T follicular helper cell (primary cell): ENCODE data around the gene EHMT1.
"Not testable (repeated sequence)": the region's sequence is repeated elsewhere in the genome, so short reads cannot be mapped to it uniquely, and the experiment has no call there.

ENCODE experiments used
- DNase-seq: peaks from one replicate; pipeline ENCODE4 v3.0.0-alpha.2; 2020; ENCODE audit warnings: low read depth

The EHMT1 gene

GRCh38 chr9:137873408-137873807 is 254.6 kb downstream of the EHMT1 start:
- no peak for DNase-seq

GRCh38 chr9:137873858-137874362 is 255.1 kb downstream of the EHMT1 start:
- DNase-seq, result no peak

- DNase-seq, result no peak
These were observed 256.5 kb downstream of the EHMT1 start for GRCh38 chr9:137875354-137875753.

GRCh38 chr9:137875846-137876245 is 257.0 kb downstream of the EHMT1 start:
- no peak for DNase-seq

GRCh38 chr9:137876269-137876668 is 257.5 kb downstream of the EHMT1 start:
- DNase-seq, result no peak

- DNase-seq, result no peak
These were observed 258.1 kb downstream of the EHMT1 start for GRCh38 chr9:137876781-137877386.

- DNase-seq, result not testable (repeated sequence)
These were observed 258.8 kb downstream of the EHMT1 start, which contains the start of gene CACNA1B for GRCh38 chr9:137877506-137878122. Gene CACNA1B (plus strand): TSS chr9:137877782. CDS start chr9:137877934, 152 bp downstream.

GRCh38 chr9:137878146-137878941 is 259.5 kb downstream of the EHMT1 start:
- no peak for DNase-seq

- no peak for DNase-seq
These were observed 260.2 kb downstream of the EHMT1 start for GRCh38 chr9:137879052-137879451.

GRCh38 chr9:137879566-137880150 is 260.9 kb downstream of the EHMT1 start:
- DNase-seq, result no peak

GRCh38 chr9:137880160-137880975 is 261.6 kb downstream of the EHMT1 start:
- DNase-seq, result no peak

- DNase-seq, result no peak
These were observed 262.2 kb downstream of the EHMT1 start for GRCh38 chr9:137880976-137881530.

- DNase-seq, result no peak
These were observed 263.0 kb downstream of the EHMT1 start for GRCh38 chr9:137881591-137882505.

- DNase-seq, result no peak
These were observed 263.7 kb downstream of the EHMT1 start for GRCh38 chr9:137882506-137882821.

- DNase-seq, result not testable (repeated sequence)
These were observed 265.2 kb downstream of the EHMT1 start for GRCh38 chr9:137883977-137884376.

- not testable (repeated sequence) for DNase-seq
These were observed 265.7 kb downstream of the EHMT1 start for GRCh38 chr9:137884547-137884946.

- not testable (repeated sequence) for DNase-seq
These were observed 266.3 kb downstream of the EHMT1 start for GRCh38 chr9:137885121-137885520.
